Measurements from ENCODE around the gene PLXNA2.

Gene PLXNA2

DNA sequence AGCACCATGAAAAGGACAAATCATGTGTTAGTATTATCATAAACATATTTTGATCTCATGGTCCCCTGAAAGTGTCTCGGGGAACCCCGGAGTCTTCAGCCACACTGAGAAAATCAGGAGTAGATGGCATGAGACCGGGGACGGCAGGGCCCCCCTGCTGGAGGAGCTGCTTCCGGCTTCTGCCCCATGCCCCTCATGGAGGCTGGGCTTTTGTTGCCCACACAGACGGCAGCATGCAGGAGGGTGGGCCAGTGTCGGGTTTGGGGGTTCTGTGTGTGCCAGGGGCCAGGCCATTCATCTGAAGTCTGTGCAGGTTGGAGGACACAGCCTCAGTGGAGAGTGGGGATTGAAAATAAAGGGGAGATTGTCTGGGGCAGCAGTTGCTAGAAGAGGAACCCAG is 258.2 kb downstream of the PLXNA2 start:
- DNase-seq (ENCODE audit: low read depth in 2 of 3, low spot score in 1 of 3), result no peak

- DNase-seq (ENCODE audit: low read depth in 2 of 3, low spot score in 1 of 3), result no peak
Measured at GRCh38 chr1:207984831-207985572, 259.2 kb downstream of the PLXNA2 start.

GRCh38 chr1:207983044-207983635 is 261.0 kb downstream of the PLXNA2 start:
- no peak for DNase-seq (ENCODE audit: low read depth in 2 of 3, low spot score in 1 of 3)

DNA sequence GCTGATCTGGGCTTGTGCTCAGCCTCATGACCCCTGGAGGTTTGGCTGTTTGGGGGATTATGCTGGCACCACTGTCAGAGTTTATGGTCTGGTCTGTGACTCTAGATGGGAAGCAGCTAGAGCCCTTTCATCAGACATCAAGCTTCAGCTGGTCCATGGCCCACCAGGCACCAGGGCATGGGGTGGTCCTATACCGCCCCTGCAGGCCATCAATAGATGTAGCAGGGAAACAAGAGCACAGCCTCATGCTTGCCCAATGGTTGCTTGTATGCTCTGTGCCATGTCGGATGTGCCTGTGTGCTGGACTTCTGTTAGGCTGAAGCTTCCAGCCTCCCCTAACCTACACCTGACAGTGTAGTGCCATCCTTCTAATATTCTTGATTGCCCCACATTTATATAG is 262.2 kb downstream of the PLXNA2 start:
- DNase-seq (ENCODE audit: low read depth in 2 of 3, low spot score in 1 of 3), result no peak

GRCh38 chr1:207978441-207978840 is 265.7 kb downstream of the PLXNA2 start:
- no peak for DNase-seq (ENCODE audit: low read depth in 2 of 3, low spot score in 1 of 3)

- no peak for DNase-seq (ENCODE audit: low read depth in 2 of 3, low spot score in 1 of 3)
Measured at GRCh38 chr1:207977876-207978275, 266.3 kb downstream of the PLXNA2 start.

DNA sequence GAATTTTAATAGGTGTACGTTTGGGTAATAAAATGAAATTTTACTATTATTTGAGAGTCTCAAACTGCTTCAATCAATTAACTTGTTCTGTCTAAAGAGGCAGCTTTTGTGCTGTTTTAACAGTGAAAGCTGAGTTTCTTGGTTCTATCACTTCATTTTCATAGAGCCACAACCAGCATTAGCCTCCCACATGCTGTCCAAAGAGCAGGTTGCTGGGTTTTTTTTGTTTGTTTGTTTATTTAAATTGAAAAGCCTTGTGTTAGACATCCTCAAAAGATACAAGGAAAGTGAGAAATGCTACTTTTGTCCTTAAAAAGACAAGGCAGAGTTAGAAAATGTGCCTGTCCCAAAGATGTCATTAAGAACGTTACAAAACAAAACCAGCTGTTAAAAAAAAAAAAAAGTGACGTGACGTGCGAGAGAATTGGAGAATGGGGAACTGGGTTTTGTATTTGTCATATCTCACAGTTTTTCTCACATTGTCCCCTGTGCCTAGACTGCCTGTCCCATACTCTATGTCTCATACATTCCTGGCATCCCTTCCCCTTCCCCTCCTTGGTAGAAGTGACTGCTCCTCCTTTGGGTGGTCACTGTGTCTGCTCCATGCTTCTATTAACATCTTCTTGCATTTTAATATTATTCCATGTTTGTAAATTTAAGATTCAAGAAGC is 270.2 kb downstream of the PLXNA2 start:
- DNase-seq (ENCODE audit: low read depth in 2 of 3, low spot score in 1 of 3), result no peak

- DNase-seq (ENCODE audit: low read depth in 2 of 3, low spot score in 1 of 3), result no peak
Measured at GRCh38 chr1:207972337-207972736, 271.8 kb downstream of the PLXNA2 start.

Measured in stimulated activated CD4-positive, alpha-beta T cell treated with anti-CD3 and anti-CD28 coated beads, Interleukin-12 subunit alpha, Interleukin-12 subunit beta, amount 100 ng/mL, for 48 hours (primary cell).